Adipose tissue (tissue), 3 donors: Measurements from ENCODE around the gene ASCL5. TPM values are rescaled to one million over a fixed set of nuclear protein-coding genes. Genes with fewer than 3 reads are reported as not detected.

Source experiments
- H3K27ac ChIP-seq: one replicate; pipeline ENCODE4 v1.5.1; 2013; ENCODE audit warnings: low read depth, low read length
- WGBS, 3 donors: extraction: QIAGEN DNeasy Blood & Tissue Kit; methylation state at CpG; one replicate each; pipeline ENCODE4 v1.1.7; 2013; 5-methylcytosine and 5-hydroxymethylcytosine counted together
- polyA plus RNA-seq, 3 donors: library from polyadenylated mRNA; stranded (reverse); fragments of 200-250 nt; gene quantifications; one replicate each; pipeline ENCODE4 v1.2.3, GENCODE V29; 2013
- donor health status: healthy with polysubstance abuse.
- donor health status: Bipolar disorder and iron deficiency.
- donor health status: healthy.

The ASCL5 gene
- polyA plus RNA-seq, 3 donors = 0.76 TPM; not detected in 2

- H3K27ac ChIP-seq = no peak overlapping the region
- WGBS, 3 donors = 95 to 97% (median 95%) methylated on average over 25 of the region's 25 CpGs
Observed at GRCh38 chr1:201115390-201115937, 11.5 kb downstream of the ASCL5 start.

DNA sequence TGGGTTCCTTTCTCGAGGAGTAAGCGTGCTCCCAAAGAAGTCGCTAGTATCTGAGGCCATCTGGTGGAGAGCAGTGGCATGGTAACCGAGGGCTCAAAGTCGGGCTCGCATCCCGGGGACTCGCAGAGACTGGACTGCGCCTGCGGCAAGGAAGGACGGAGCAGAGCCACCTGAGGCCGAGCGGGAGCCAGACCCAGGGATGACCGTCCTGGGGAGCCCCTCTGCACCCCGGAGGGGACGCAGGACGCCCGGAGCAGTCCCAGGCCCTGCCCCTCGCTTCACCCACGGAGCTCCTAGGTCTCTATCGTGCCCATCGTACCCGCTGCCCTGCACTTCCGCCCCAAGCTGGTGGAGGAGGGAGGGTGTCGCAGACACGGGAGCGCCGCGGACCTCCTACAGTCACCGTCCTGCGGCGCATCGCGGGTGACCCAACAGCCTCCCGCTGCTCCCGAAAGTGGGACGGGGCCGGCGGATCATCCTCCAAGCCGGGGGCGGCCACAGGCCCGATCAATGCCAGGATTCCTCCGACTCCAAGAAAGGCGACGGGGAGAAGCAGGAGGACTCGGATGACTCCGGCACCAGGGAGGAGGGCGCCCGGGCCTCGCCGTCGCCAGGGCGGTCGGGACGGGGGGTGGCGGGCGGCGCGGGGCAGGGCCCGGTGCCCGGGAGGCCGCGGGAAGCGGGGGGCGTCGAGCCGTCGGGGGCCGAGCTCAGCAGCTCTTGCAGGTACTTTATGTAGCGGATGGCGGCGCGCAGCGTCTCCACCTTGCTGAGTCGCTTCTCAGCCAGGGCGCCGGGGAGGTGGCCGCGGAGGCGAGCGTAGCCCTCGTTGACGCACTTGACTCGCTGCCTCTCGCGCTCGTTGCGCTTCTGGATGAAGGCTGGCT, 12.5 kb downstream of the ASCL5 start:
- no peak overlapping the region for H3K27ac ChIP-seq
- 4 to 5% (median 4%) methylated on average over 77 to 88 of the region's 88 CpGs for WGBS, 3 donors

- no peak overlapping the region for H3K27ac ChIP-seq
- WGBS, 3 donors = 34 to 38% (median 35%) methylated on average over 17 of the region's 17 CpGs
Observed at GRCh38 chr1:201113451-201114244, 13.3 kb downstream of the ASCL5 start.

GRCh38 chr1:201112926-201113325, 14.1 kb downstream of the ASCL5 start:
- no peak overlapping the region for H3K27ac ChIP-seq
- WGBS, 3 donors = 88 to 93% (median 90%) methylated on average over 3 of the region's 3 CpGs

DNA sequence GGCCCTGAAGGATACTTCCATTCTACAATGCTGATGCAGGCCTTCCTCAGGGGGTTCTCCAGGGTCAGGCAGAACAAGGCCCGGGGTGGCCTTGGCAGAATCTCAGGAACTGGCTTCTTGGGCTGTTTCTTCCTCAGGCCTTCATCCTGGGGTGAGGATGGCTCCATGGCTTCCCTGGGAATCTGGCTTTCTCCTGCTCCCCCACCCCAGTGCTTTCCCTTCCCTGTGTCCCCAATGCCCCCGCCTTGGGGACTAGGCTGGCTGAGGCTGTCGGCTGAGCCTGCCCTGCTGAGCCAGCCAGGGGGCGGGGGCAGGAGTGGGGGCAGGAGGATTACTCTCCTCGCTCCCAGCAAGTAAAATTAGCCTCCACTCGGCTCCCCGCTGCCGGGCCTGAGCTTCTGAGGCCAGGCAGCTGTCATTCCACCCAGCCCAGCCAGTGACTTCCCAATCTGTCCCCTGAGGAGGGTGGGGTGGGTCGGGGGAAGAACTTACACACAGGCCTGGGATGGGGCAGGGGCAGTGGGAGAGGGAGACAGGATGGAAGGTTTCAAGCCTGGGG, 14.7 kb downstream of the ASCL5 start, which contains the start of gene CACNA1S:
CACNA1S (minus strand) TSS at position 254 of the 559 bp plus-strand sequence; CDS start at position 167, 87 bp downstream.
- 79 to 92% (median 79%) methylated on average over 8 to 9 of the region's 9 CpGs for WGBS, 3 donors
- no peak within 1 kb of the TSS for H3K27ac ChIP-seq

DNA sequence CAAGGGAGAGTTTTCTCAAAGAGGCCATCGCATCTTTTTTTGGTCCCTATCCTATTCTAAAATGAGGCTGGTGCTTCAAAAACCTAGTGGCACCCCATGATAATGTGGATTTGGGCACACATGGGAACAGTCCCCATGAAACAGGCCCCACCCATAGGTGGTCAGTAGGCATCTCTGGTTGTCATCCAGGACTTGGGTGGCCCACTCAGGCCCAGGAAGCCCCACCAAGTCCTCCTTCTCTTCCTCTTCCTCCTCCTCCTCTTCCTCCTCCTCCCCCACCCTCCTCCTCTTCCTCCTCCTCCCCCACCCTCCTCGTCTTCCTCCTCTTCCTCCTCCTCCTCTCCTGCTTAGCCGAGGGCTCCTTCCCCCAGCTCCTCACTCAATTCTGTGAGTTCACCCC, 15.3 kb downstream of the ASCL5 start:
- WGBS, 3 donors = 72 to 86% (median 77%) methylated on average over 2 to 3 of the region's 3 CpGs
- no peak overlapping the region for H3K27ac ChIP-seq

DNA sequence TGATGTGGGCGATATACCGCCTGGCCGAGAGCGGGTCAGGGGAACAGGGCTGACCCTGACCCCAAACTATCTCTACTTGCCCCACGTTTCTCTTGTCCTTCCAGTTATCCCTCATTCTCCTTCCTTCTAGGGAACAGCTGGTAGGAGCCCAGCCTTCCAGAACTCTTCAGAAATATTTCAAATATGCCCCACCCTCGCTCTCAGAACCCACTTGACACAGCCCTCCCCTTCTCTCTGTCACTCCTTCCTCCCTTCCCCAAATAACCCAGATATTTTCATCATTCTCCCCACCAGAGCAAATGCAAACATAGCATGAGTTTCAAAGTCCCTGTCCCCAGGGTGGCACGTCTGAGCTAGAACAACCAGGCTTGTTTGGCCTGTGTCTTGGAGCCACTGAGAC, 15.8 kb downstream of the ASCL5 start:
- WGBS, 3 donors = 83 to 85% (median 83%) methylated on average over 7 of the region's 7 CpGs
- no peak overlapping the region for H3K27ac ChIP-seq

GRCh38 chr1:201110616-201111015, 16.4 kb downstream of the ASCL5 start:
- H3K27ac ChIP-seq = no peak overlapping the region
- 92 to 94% (median 94%) methylated on average over 5 of the region's 5 CpGs for WGBS, 3 donors

- 87 to 93% (median 91%) methylated on average over 10 of the region's 10 CpGs for WGBS, 3 donors
- no peak overlapping the region for H3K27ac ChIP-seq
Observed at GRCh38 chr1:201110138-201110537, 16.8 kb downstream of the ASCL5 start.

- no peak overlapping the region for H3K27ac ChIP-seq
- 98 to 100% (median 100%) methylated on average over 1 of the region's 1 CpG for WGBS, 3 donors
Observed at GRCh38 chr1:201109651-201110050, 17.3 kb downstream of the ASCL5 start.

- 62 to 81% (median 78%) methylated on average over 1 of the region's 1 CpG for WGBS, 3 donors
Observed at GRCh38 chr1:201108614-201109013, 18.4 kb downstream of the ASCL5 start.

GRCh38 chr1:201105688-201106087, 21.3 kb downstream of the ASCL5 start:
- H3K27ac ChIP-seq = no peak overlapping the region
- 77 to 92% (median 80%) methylated on average over 5 of the region's 5 CpGs for WGBS, 3 donors

More at GRCh38 chr1:201108614-201109013, 18.4 kb downstream of the ASCL5 start:
- no peak overlapping the region for H3K27ac ChIP-seq

GRCh38 chr1:201104141-201104540, 22.8 kb downstream of the ASCL5 start:
- no peak overlapping the region for H3K27ac ChIP-seq
- WGBS, 3 donors = 50 to 63% (median 59%) methylated on average over 1 of the region's 1 CpG

DNA sequence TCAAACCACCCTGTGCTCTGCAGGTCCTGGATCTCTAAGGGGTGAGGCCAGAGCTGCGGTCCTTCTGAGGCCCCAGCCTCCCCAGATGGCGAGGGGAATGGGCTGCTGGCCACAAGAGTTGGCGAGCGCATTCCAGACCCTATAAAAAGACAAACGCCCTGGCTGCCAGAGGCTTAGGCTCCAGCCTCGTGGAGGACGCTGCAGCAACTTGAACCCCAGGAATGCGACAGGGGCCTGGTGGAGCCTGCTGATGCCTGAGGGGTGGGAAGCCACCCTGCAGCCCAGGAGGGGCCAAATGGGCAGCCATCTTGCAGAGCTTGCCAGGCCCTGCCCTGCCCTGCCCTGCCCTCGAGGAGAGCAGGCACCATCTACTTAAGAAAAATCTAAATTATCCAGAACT, 23.3 kb downstream of the ASCL5 start:
- H3K27ac ChIP-seq = no peak overlapping the region
- 75 to 90% (median 81%) methylated on average over 9 of the region's 9 CpGs for WGBS, 3 donors

DNA sequence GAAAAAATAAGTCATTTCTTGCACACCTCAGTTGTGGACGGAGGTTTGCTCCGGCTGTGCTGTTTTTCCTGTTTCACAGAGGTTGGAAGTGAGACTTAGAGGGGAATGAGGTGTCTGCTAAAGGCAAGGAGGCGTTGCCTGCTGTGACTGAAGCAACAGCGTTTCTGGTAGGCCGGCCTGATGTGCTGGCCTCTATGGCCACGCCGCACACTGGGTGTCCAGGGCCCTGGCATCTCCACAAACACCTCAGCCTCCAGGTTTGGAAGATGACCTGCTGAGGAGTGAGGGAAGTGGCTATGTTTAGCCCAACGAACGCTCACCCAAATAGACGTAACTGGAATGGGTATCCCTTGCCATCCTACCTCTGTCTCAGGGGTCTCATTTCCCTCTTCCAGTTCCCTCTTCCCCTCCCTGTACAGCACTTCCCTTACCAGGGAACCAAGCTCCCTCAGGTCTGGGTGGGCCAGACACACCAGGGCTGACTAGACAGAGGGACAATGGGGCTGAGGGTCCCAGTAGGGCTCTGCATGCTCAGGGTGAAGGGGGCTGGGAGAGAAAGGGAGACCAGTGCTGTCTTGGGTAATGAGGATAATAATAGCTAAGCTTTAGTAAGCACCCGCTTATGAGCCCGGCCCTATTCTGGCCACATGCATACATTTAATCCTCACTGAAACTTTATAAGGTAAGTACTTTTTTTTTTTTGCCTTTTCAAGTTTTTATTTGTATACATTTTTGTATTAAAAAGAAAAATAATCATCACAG, 26.6 kb downstream of the ASCL5 start:
- 90 to 93% (median 92%) methylated on average over 12 of the region's 12 CpGs for WGBS, 3 donors
- no peak overlapping the region for H3K27ac ChIP-seq

DNA sequence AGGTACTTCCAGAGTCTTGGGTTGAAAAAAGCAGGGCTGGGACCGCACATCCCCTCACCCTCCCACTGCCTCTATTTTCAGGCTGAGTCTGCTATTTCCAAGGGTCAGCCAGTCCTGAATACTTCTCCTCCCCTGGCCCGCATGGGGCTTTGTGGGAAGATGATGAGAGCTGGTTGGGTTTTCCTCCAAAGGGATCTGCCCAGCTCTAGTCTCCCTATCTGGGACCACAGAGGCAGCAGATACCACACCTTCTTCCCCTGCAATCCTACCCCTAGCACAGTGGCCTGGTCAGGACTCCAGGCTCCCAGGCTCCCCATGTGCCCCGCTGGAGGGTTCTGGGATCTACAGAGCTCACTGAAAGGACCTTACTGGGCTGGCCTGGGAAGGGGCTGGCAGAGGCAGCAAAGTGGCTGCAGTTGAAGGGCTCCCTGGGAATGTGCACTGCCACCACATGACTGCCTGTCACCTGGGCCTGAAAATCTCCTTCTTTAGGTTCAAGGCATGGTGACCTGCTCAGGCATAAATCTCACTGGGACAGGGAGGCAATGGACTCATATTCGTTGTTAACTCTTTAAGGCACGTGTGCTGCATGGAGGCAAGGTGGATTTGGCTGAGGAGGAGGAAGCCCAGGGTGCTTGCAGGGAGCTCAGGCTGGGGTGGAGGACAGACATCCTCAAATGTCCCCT, 27.8 kb downstream of the ASCL5 start:
- WGBS, 3 donors = 63 to 82% (median 68%) methylated on average over 5 of the region's 5 CpGs
- no peak overlapping the region for H3K27ac ChIP-seq
